Measurements from ENCODE around the gene KCNJ12.
"Not testable (repeated sequence)": the region's sequence is repeated elsewhere in the genome, so short reads cannot be mapped to it uniquely, and the experiment has no call there.

KCNJ12 gene

GRCh38 chr17:21423190-21423493, 47.0 kb downstream of the KCNJ12 start:
- DNase-seq: not testable (repeated sequence)

DNA sequence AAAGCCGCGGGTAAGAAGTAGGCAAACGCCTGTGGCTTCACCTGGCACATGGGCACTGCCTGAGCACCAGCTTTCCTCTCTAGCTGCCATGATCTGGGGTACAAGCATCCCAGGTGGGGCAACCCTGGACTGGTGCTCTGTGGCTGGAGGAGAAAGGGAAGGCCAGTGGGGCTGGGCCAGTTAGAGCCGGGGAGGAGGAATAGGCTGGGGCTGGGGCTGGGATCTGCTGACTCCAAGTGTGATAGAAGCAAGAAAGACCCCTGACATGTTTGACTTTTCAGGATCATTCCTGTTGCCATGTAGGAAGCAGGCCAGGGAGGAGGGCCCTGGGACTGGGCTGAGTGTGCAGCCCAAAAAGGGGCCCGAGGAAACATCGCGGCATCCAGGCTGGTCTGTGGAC, 48.5 kb downstream of the KCNJ12 start:
- not testable (repeated sequence) for DNase-seq

GRCh38 chr17:21425321-21425720, 49.2 kb downstream of the KCNJ12 start:
- no peak for DNase-seq

DNA sequence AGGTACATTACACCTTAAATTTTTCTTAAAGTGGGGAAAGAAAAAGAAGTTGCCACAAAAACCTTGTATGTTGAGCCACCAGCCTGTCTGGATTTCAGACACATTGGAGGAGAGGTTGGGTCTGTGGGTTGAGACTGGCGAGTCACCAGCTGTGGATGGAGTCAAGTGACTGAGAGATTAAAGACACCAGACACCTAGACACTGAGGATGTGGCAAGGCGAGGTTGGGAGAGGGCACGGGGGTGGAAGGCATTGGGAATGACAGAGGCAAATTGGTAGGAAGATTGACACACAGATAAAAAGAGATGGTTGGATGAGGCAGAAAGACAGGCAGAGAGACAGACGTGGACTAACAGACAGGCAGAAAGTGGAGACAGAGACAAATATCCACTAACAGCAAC, 49.6 kb downstream of the KCNJ12 start:
- DNase-seq: no peak

- DNase-seq: not testable (repeated sequence)
Measured at GRCh38 chr17:21426246-21426645, 50.1 kb downstream of the KCNJ12 start.

- DNase-seq: not testable (repeated sequence)
Measured at GRCh38 chr17:21426876-21427275, 50.7 kb downstream of the KCNJ12 start.

- not testable (repeated sequence) for DNase-seq
Measured at GRCh38 chr17:21427727-21428126, 51.6 kb downstream of the KCNJ12 start.

DNA sequence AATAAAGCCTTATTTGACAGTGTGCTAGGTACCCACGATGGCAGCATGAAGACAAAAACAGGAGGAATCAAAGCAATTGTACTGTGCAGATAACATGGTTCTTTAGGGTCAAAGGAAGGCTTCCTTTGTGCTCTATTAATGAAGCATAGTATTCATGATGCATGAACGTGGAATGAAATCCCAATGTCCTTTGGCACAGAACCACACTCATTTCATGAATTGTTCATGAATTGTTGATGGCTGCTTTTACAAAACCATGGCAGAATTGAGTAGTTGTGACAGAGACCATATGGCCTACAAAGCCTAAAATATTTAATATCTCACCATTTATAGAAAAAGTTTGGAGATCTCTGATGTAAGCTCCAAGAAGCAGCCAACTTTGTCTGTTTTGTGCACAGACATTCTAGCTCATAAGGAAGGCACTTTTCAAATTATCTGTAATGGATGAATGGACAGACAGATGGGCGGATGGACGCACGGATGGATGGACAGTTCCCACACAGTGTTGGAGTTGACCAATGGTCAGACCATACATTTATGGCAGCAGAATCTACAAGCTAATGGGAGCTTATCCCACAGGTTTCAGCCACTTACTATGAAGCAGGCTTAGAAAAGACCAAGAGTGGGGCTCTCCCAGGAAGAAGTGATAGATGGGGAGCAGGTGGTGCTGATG, 52.7 kb downstream of the KCNJ12 start:
- not testable (repeated sequence) for DNase-seq

GRCh38 chr17:21429921-21430628, 53.9 kb downstream of the KCNJ12 start:
- not testable (repeated sequence) for DNase-seq

- not testable (repeated sequence) for DNase-seq
Measured at GRCh38 chr17:21433971-21434370, 57.8 kb downstream of the KCNJ12 start.

- DNase-seq: not testable (repeated sequence)
Measured at GRCh38 chr17:21434976-21435375, 58.8 kb downstream of the KCNJ12 start.

DNA sequence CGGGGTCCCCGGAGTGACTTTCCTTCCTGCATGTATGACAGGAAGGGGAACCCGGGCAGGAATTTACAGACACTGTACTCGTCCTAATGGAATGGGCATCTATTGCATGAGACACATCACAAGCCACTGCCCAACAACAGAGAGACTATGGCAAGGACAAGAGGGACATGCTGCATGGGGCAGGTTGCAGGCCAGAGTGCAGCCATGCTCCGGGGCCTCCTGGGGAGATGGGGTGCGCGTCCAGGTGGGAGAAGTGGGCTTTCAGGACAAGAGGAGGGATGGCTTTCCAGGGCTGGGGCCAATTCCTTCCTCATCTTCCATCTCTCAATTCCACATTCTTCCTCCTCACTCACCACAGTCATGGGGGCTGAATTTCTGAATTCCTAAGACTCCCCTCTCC, 60.3 kb downstream of the KCNJ12 start:
- DNase-seq: not testable (repeated sequence)

GRCh38 chr17:21436883-21437836, 61.0 kb downstream of the KCNJ12 start:
- not testable (repeated sequence) for DNase-seq

DNA sequence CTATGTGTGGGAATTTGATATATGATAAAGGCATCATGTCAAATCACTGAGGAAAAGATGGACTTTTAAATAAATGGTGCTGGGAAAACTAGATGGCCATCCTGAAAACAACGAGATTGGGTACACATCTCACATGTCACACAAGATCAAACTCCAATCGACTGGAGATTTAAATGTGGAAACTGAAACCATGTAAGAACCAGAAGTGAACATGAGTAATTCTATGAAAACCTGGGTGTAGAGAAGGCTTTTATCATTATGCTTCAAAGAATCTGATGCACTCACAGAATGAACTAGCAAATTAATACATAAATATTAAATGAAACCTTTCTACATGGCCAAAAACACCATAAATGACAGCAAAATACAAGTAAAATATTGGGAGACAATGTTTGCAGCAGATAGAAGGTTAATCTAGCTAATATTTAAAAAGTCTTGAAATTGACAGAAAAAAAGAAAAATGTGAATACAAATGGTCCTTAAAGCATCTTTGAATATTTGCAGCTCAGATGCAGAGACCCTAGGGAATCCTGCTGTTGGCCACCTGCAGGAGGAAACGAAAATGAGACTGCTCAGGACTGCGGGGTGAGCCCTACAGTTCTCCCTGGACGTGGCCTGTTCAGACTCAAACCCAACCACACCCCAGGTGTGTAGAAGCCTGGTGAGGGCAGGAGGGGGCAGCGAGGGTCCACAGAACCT, 62.3 kb downstream of the KCNJ12 start:
- DNase-seq: not testable (repeated sequence)

DNA sequence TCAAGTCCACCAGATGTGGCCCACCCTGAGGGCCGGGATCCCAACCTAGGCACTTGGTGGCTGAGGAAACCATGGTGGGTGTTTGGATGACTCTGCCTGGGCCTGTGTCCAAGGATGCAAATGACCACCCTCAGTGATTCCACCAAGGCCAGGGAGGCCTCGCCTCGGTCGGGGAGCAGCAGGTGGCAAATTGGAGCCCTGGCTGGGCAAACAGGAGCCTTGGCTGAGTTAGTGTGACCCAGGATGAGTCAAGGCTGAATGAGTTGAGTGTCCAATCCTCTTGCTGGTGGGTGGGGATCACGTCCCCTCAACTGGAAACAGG, 62.8 kb downstream of the KCNJ12 start:
- DNase-seq: not testable (repeated sequence)

- DNase-seq: no peak
Measured at GRCh38 chr17:21445091-21445650, 69.0 kb downstream of the KCNJ12 start.

- not testable (repeated sequence) for DNase-seq
Measured at GRCh38 chr17:21447552-21447951, 71.4 kb downstream of the KCNJ12 start.

DNA sequence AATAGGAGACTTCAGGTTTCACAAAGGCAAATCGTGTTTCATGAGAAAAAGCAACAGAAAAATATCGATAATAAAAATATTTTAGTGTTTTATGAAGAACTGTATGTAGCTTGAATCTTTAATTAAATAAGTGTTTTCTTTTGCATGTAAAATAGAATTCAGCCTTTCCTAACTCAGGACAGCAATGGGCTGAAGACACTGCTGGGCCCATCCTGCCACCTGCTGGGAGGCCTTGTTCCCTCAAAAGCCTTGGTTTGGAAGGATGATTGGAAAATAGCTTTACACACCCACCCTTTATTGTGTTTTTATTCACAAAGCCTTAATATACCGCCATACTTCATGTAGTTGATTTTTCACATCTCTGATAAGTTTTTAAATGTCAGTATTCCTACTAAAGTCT, 73.7 kb downstream of the KCNJ12 start:
- not testable (repeated sequence) for DNase-seq

GRCh38 chr17:21451975-21452374, 75.8 kb downstream of the KCNJ12 start:
- DNase-seq: no peak

- DNase-seq: peak; percentile 41
Measured at GRCh38 chr17:21452377-21453143, 76.4 kb downstream of the KCNJ12 start.

- no peak for DNase-seq
Measured at GRCh38 chr17:21453144-21453898, 77.2 kb downstream of the KCNJ12 start.

Measured in CD4-positive, alpha-beta T cell treated with Interleukin-10 for 1 hour (primary cell).